ENCODE measurements around the gene KCNQ5.

KCNQ5 gene

GRCh38 chr6:72748759-72749158 is 126.9 kb downstream of the KCNQ5 start:
- no peak for FAIRE-seq

GRCh38 chr6:72755752-72756151 is 133.9 kb downstream of the KCNQ5 start:
- no peak for FAIRE-seq

GRCh38 chr6:72757048-72757447 is 135.2 kb downstream of the KCNQ5 start:
- FAIRE-seq: no peak

- no peak for FAIRE-seq
Observed at GRCh38 chr6:72757926-72758325, 136.1 kb downstream of the KCNQ5 start.

- FAIRE-seq: no peak
Observed at GRCh38 chr6:72758901-72759300, 137.0 kb downstream of the KCNQ5 start.

- FAIRE-seq: no peak
Observed at GRCh38 chr6:72760114-72760793, 138.4 kb downstream of the KCNQ5 start.

- FAIRE-seq: no peak
Observed at GRCh38 chr6:72761761-72762160, 139.9 kb downstream of the KCNQ5 start.

GRCh38 chr6:72769459-72770125 is 147.7 kb downstream of the KCNQ5 start:
- no peak for FAIRE-seq

- FAIRE-seq: no peak
Observed at GRCh38 chr6:72770959-72771358, 149.1 kb downstream of the KCNQ5 start.

- FAIRE-seq: no peak
Observed at GRCh38 chr6:72776456-72776855, 154.6 kb downstream of the KCNQ5 start.

- FAIRE-seq: no peak
Observed at GRCh38 chr6:72781624-72782023, 159.8 kb downstream of the KCNQ5 start.

- no peak for FAIRE-seq
Observed at GRCh38 chr6:72783035-72783434, 161.2 kb downstream of the KCNQ5 start.

- no peak for FAIRE-seq
Observed at GRCh38 chr6:72783666-72784065, 161.8 kb downstream of the KCNQ5 start.

GRCh38 chr6:72784071-72784470 is 162.2 kb downstream of the KCNQ5 start:
- no peak for FAIRE-seq

GRCh38 chr6:72784581-72784980 is 162.7 kb downstream of the KCNQ5 start:
- no peak for FAIRE-seq

GRCh38 chr6:72787391-72788031 is 165.6 kb downstream of the KCNQ5 start:
- no peak for FAIRE-seq

GRCh38 chr6:72788188-72788587 is 166.3 kb downstream of the KCNQ5 start:
- FAIRE-seq: no peak

- FAIRE-seq: no peak
Observed at GRCh38 chr6:72789145-72789544, 167.3 kb downstream of the KCNQ5 start.

- FAIRE-seq: no peak
Observed at GRCh38 chr6:72792692-72793091, 170.8 kb downstream of the KCNQ5 start.

GRCh38 chr6:72793641-72794395 is 172.0 kb downstream of the KCNQ5 start:
- FAIRE-seq: no peak

GRCh38 chr6:72798196-72798595 is 176.3 kb downstream of the KCNQ5 start:
- no peak for FAIRE-seq

- FAIRE-seq: no peak
Observed at GRCh38 chr6:72809746-72810379, 188.0 kb downstream of the KCNQ5 start.
